GM12878 (cell line): ENCODE results near the gene NDUFA13. TPM values are rescaled to one million over a fixed set of nuclear protein-coding genes. Genes with fewer than 3 reads are reported as not detected.

ENCODE experiments used
- ATAC-seq: fragments of 200-7000 bp; cut with Tn5 transposase; 3 replicates; pipeline ENCODE4 v1.9.1; 2020; ENCODE audit warnings: mild to moderate bottlenecking, moderate library complexity
- BruUV-seq: library from RNA; stranded (reverse); fragments of 400-500 nt; replicated peaks from 2 replicates; lab custom pipeline; 2021; lab: Mats Ljungman, UMichigan
- CTCF ChIA-PET: fragments of 300-600 bp; sonication (Branson Sonifier 250); formaldehyde crosslinking; extraction: SDS; loops from one replicate; lab custom pipeline; 2021; ENCODE audit warnings: inconsistent platforms; lab: Yijun Ruan, JAX
- POLR2A ChIA-PET: fragments of 350-600 bp; formaldehyde crosslinking; extraction: SDS; loops from one replicate; lab custom pipeline; 2021; ENCODE audit warnings: inconsistent platforms; lab: Charles Lee
- RAD21 ChIA-PET: fragments of 300-600 bp; sonication (Branson Sonifier 250); formaldehyde crosslinking; loops from one replicate; lab custom pipeline; 2023; ENCODE audit warnings: antibody characterized with exemption; ENCODE audit not compliant: unreplicated experiment; lab: Charles Lee
- SMC1A ChIA-PET: fragments of 300-600 bp; sonication (Branson Sonifier 250); formaldehyde crosslinking; loops from one replicate; lab custom pipeline; 2023; ENCODE audit not compliant: unreplicated experiment, uncharacterized antibody; lab: Charles Lee
- DNase-seq: peaks from one replicate; pipeline ENCODE4 v3.0.0-alpha.2; 2011; ENCODE audit warnings: low read depth, low spot score
- FAIRE-seq: peaks from 3 replicates; lab custom pipeline; 2011; peaks lifted over from hg19 to GRCh38; lab: Jason Lieb, UNC
- H2AFZ ChIP-seq: 2 replicates; pipeline ENCODE4 v1.6.0; 2011; ENCODE audit warnings: low read depth, low read length, control low read depth; ENCODE audit not compliant: control insufficient read depth
- H3K27ac ChIP-seq: 2 replicates; pipeline ENCODE4 v1.5.1; 2011; ENCODE audit warnings: control low read depth; ENCODE audit not compliant: control insufficient read depth, insufficient read depth
- H3K27me3 ChIP-seq, 2 experiments: replicated peaks in 1 of 2; 2 replicates each; pipeline versions ENCODE4 v1.6.0 to v1.6.1; 2011; ENCODE audit warnings: low read length in 1 of 2; ENCODE audit not compliant: control insufficient read depth in 2 of 2, insufficient read depth in 2 of 2
- H3K36me3 ChIP-seq, 2 experiments: 2 replicates each; pipeline ENCODE4 v1.5.1; 2011; ENCODE audit warnings: low read length in 1 of 2; ENCODE audit not compliant: control insufficient read depth in 2 of 2, insufficient read depth in 2 of 2
- H3K4me1 ChIP-seq: 2 replicates; pipeline ENCODE4 v1.6.1; 2011; ENCODE audit warnings: mild to moderate bottlenecking, low read length, moderate library complexity, mixed read lengths; ENCODE audit not compliant: control insufficient read depth, insufficient read depth
- H3K4me2 ChIP-seq: 2 replicates; pipeline ENCODE4 v1.6.0; 2011; ENCODE audit warnings: control low read depth; ENCODE audit not compliant: control insufficient read depth, insufficient read depth
- H3K4me3 ChIP-seq: fragments of 200-600 bp; sonication (generic); 2 replicates; pipeline ENCODE4 v1.5.1; 2016
- H3K79me2 ChIP-seq: 2 replicates; pipeline ENCODE4 v1.6.0; 2011; ENCODE audit warnings: low read length; ENCODE audit not compliant: control insufficient read depth, insufficient read depth
- H3K9ac ChIP-seq: 2 replicates; pipeline ENCODE4 v1.8.0; 2011; ENCODE audit warnings: low read length, control low read depth, mixed read lengths; ENCODE audit not compliant: control insufficient read depth, insufficient read depth
- H3K9me3 ChIP-seq: replicated peaks from 3 replicates; pipeline ENCODE4 v1.5.1; 2011; ENCODE audit warnings: mild to moderate bottlenecking, low read length; ENCODE audit not compliant: control insufficient read depth, insufficient read depth
- H4K20me1 ChIP-seq: 2 replicates; pipeline ENCODE4 v1.6.0; 2011; ENCODE audit not compliant: control insufficient read depth, insufficient read depth
- CBFB ChIP-seq: IDR thresholded peaks from 2 replicates; pipeline ENCODE4 v1.6.1; 2016; ENCODE audit warnings: antibody characterized with exemption, low read depth
- EGR1 ChIP-seq, 2 experiments: IDR thresholded peaks; 1 replicate in 1 of 2; 2 replicates in 1 of 2; pipeline ENCODE4 v1.6.1; 2011 to 2012; ENCODE audit warnings: low read depth in 2 of 2, low read length in 2 of 2, borderline replicate concordance in 1 of 2, mild to moderate bottlenecking in 1 of 2, moderate library complexity in 1 of 2
- GABPA ChIP-seq: IDR thresholded peaks from 2 replicates; pipeline ENCODE4 v1.6.1; 2014; ENCODE audit warnings: antibody characterized with exemption, low read depth, mild to moderate bottlenecking, inconsistent platforms
- KLF5 ChIP-seq: fragments of 450-650 bp; IDR thresholded peaks from 2 replicates; pipeline ENCODE4 v1.6.1; 2014; ENCODE audit warnings: mild to moderate bottlenecking; ENCODE audit not compliant: partially characterized antibody
- MYC ChIP-seq: IDR thresholded peaks from 2 replicates; pipeline ENCODE4 v1.6.1; 2011; ENCODE audit warnings: mild to moderate bottlenecking, low read length, moderate library complexity, inconsistent platforms; ENCODE audit not compliant: insufficient read depth, insufficient replicate concordance, insufficient read length, severe bottlenecking
- WGBS: methylation state at CpG from one replicate; pipeline ENCODE4 v1.1.6; 2016; ENCODE audit warnings: low lambda C conversion rate; ENCODE audit not compliant: insufficient replicate concordance, insufficient coverage; ENCODE audit errors: missing lambda C conversion rate; 5-methylcytosine and 5-hydroxymethylcytosine counted together
- in situ Hi-C: fragments of 300-500 bp; cut with MboI; formaldehyde crosslinking; loops from 9 replicates; pipeline ENCODE4 v1.14.3; 2018; ENCODE audit warnings: mixed read lengths
- intact Hi-C: fragments of 100-400 bp; cut with micrococcal nuclease; formaldehyde crosslinking; loops from one replicate; pipeline ENCODE4 v1.14.2; 2022; ENCODE audit not compliant: unreplicated experiment
- polyA plus RNA-seq, 11 experiments: library from polyadenylated mRNA; depleted of rRNA in 4 of 11; unstranded in 6 of 11; stranded (reverse) in 5 of 11; fragments of >200 nt; fragmentation: Nextera tagmentation in 4 of 11; fragmentation: Illumina TruSeq in 1 of 11; extraction: Ambion mirVana in 4 of 11; extraction: Trizol in 1 of 11; gene quantifications; 1 replicate in 1 of 11; 2 replicates in 10 of 11; pipeline versions ENCODE4 v1.2.1 to v1.2.3, GENCODE V29; 2011 to 2016; ENCODE audit warnings: inconsistent platforms in 2 of 11, missing spikeins in 2 of 11, low read depth in 1 of 11
- total RNA-seq, 4 experiments: library from RNA; depleted of rRNA in 3 of 4; stranded (reverse); fragments of >200 nt in 3 of 4; fragmentation: Illumina TruSeq in 1 of 4; extraction: Trizol in 1 of 4; gene quantifications; 2 replicates each; pipeline versions ENCODE4 v1.2.1 to v1.2.3, GENCODE V29; 2013 to 2021

NDUFA13 gene
- total and polyA plus RNA-seq, 10 of the 15 experiments (the other 5 are each of a cell fraction or from before 2014, with no cell fraction given), result 224 to 586 (median 456) TPM

- ATAC-seq, result no peak
- H2AFZ ChIP-seq, result no peak overlapping the region
- FAIRE-seq, result no peak
- H3K4me3 ChIP-seq, result no peak overlapping the region
- H3K9ac ChIP-seq, result no peak overlapping the region
- no peaks in the 10 kb centered on the region for H4K20me1 ChIP-seq
- H3K27ac ChIP-seq, result no peak overlapping the region
- in situ Hi-C loops, result no loop called here
- 94% methylated on average over 44 of the region's 46 CpGs for WGBS
- DNase-seq, result no peak
- CTCF ChIA-PET, result no interaction called here
- H3K9me3 ChIP-seq, result no peaks in the 10 kb centered on the region
- H3K4me2 ChIP-seq, result no peak overlapping the region
- POLR2A ChIA-PET, result interaction anchor here (0.6 kb wide), 1 partner anchor 446 kb away, joined by 3 read pairs; no protein-coding TSS in a partner anchor
- H3K79me2 ChIP-seq, result peaks cover 27% of the 10 kb centered on the region
- H3K36me3 ChIP-seq, result peaks cover under 1% of the 10 kb centered on the region in 2 experiments; a peak in 2 of 4 replicates
- no peaks in the 10 kb centered on the region for H3K27me3 ChIP-seq
- no TSS peak for BruUV-seq
- intact Hi-C loops, result no loop called here
- SMC1A ChIA-PET, result no interaction called here
- TF ChIP-seq EGR1 (IDR thresholded peaks at IDR 0.05; ENCODE audit: borderline replicate concordance in 1 of 2, low read depth in 2 of 2, low read length in 2 of 2) (no peak), CBFB (no peak), GABPA (no peak), KLF5 (no peak), MYC (no peak)
- TF ChIP-seq, all 136 proteins: peak for 0
- RAD21 ChIA-PET, result no interaction called here
- peaks cover 7% of the 10 kb centered on the region; the same call in 1 of the 2 replicates for H3K4me1 ChIP-seq
Measured at GRCh38 chr19:19514215-19514657, 1.8 kb upstream of the NDUFA13 start.
